SU-DHL-6 (cell line): ENCODE data around the gene PLD3.

Experiments
- CTCF ChIP-seq: fragments of 200-600 bp; sonication (generic); IDR thresholded peaks from one replicate; pipeline ENCODE4 v1.5.1; 2017; ENCODE audit warnings: antibody characterized with exemption, mild to moderate bottlenecking, low read length, moderate library complexity; ENCODE audit not compliant: insufficient read depth, poor library complexity, severe bottlenecking
- EZH2phosphoT487 ChIP-seq: fragments of 200-600 bp; sonication (generic), shearing (Covaris generic); conservative IDR thresholded peaks from 2 replicates; pipeline ENCODE4 v1.6.1; 2018; ENCODE audit warnings: mild to moderate bottlenecking, antibody characterized with exemption, low read length, moderate library complexity, mixed read lengths

DNA sequence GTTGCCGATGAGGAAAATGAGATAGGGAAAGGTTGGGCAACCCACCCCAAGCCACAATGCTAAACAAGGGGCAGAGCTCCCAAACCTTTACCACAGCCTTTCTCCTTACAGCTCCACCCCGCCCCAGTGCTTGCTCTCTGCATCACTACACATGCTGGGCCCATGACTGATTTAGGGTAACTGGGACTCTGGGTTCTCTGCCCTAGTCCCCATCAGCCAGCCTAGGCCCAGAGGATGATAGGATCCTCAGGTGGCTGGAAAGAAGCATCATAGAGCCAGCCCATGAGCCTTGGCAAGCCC lies 11.9 kb upstream of the PLD3 start:
- TF ChIP-seq CTCF (no peak), EZH2phosphoT487 (no peak)
